GM23338 (cell line): ENCODE measurements around the gene DDX41. TPM values are rescaled to one million over a fixed set of nuclear protein-coding genes. Genes with fewer than 3 reads are reported as not detected.

Experiments used
- ATAC-seq: fragments of 200-7000 bp; cut with Tn5 transposase; 3 replicates; pipeline ENCODE4 v1.9.1; 2020
- DNase-seq: peaks from one replicate; pipeline ENCODE4 v3.0.0-alpha.2; 2015; ENCODE audit warnings: low spot score
- H2AFZ ChIP-seq: fragments of 200-600 bp; sonication (generic); 2 replicates; pipeline ENCODE4 v1.8.0; 2016; ENCODE audit warnings: antibody characterized with exemption, mild to moderate bottlenecking, moderate library complexity
- H3F3A ChIP-seq: fragments of 200-600 bp; sonication (generic); replicated peaks from 2 replicates; pipeline ENCODE4 v1.8.0; 2017; ENCODE audit warnings: antibody characterized with exemption, mixed run types, low read depth
- H3K27ac ChIP-seq: fragments of 200-600 bp; sonication (generic); 2 replicates; pipeline ENCODE4 v1.6.1; 2016; ENCODE audit warnings: low read depth
- H3K27me3 ChIP-seq: fragments of 200-600 bp; sonication (generic); 2 replicates; pipeline ENCODE4 v1.8.0; 2016; ENCODE audit warnings: mild to moderate bottlenecking, mixed run types, moderate library complexity; ENCODE audit not compliant: insufficient read depth
- H3K36me3 ChIP-seq: fragments of 200-600 bp; sonication (generic); 2 replicates; pipeline ENCODE4 v1.8.0; 2016; ENCODE audit warnings: mild to moderate bottlenecking; ENCODE audit not compliant: insufficient read depth
- H3K4me1 ChIP-seq: fragments of 200-600 bp; sonication (generic); 2 replicates; pipeline ENCODE4 v1.8.0; 2016; ENCODE audit warnings: mild to moderate bottlenecking, moderate library complexity; ENCODE audit not compliant: insufficient read depth
- H3K4me2 ChIP-seq: fragments of 200-600 bp; sonication (generic); 2 replicates; pipeline ENCODE4 v1.7.1; 2017; ENCODE audit warnings: mixed run types
- H3K4me3 ChIP-seq: fragments of 200-600 bp; sonication (generic); 2 replicates; pipeline ENCODE4 v1.6.1; 2016; ENCODE audit warnings: mixed run types
- H3K79me2 ChIP-seq: fragments of 200-600 bp; sonication (generic); replicated peaks from 2 replicates; pipeline ENCODE4 v1.8.0; 2017; ENCODE audit warnings: mild to moderate bottlenecking; ENCODE audit not compliant: insufficient read depth
- H3K9me2 ChIP-seq: fragments of 200-600 bp; sonication (generic); 2 replicates; pipeline ENCODE4 v1.8.0; 2017; ENCODE audit not compliant: insufficient read depth
- H4K20me1 ChIP-seq: fragments of 200-600 bp; sonication (generic); replicated peaks from 2 replicates; pipeline ENCODE4 v1.8.0; 2017; ENCODE audit warnings: mild to moderate bottlenecking; ENCODE audit not compliant: insufficient read depth
- H3K27ac Mint-ChIP-seq: 2 replicates; pipeline ENCODE4 v1.8.0; 2020; ENCODE audit warnings: inconsistent platforms, mild to moderate bottlenecking, moderate library complexity, mixed read lengths
- H3K27me3 Mint-ChIP-seq: 3 replicates; pipeline ENCODE4 v1.8.0; 2022; ENCODE audit warnings: low read depth, mild to moderate bottlenecking, moderate library complexity, mixed read lengths, inconsistent platforms; ENCODE audit not compliant: insufficient read depth, poor library complexity
- H3K36me3 Mint-ChIP-seq: 3 replicates; pipeline ENCODE4 v1.8.0; 2021; ENCODE audit warnings: low read depth, mild to moderate bottlenecking, inconsistent platforms, moderate library complexity, mixed read lengths
- H3K4me1 Mint-ChIP-seq: 3 replicates; pipeline ENCODE4 v1.8.0; 2020; ENCODE audit warnings: mild to moderate bottlenecking, inconsistent platforms, mixed read lengths
- H3K4me3 Mint-ChIP-seq: 3 replicates; pipeline ENCODE4 v1.8.0; 2021; ENCODE audit warnings: moderate library complexity, mild to moderate bottlenecking, inconsistent platforms, mixed read lengths
- H3K9me3 Mint-ChIP-seq: 3 replicates; pipeline ENCODE4 v1.8.0; 2020; ENCODE audit warnings: moderate library complexity, mild to moderate bottlenecking, inconsistent platforms, mixed read lengths
- EZH2 ChIP-seq: fragments of 200-600 bp; sonication (generic); IDR thresholded peaks from one replicate; pipeline ENCODE4 v1.8.0; 2017; ENCODE audit warnings: antibody characterized with exemption, mild to moderate bottlenecking, low read depth; ENCODE audit not compliant: unreplicated experiment
- EZH2phosphoT487 ChIP-seq: fragments of 200-600 bp; sonication (generic); IDR thresholded peaks from one replicate; pipeline ENCODE4 v1.8.1; 2018; ENCODE audit warnings: antibody characterized with exemption; ENCODE audit not compliant: unreplicated experiment
- JUNB ChIP-seq: IDR thresholded peaks from one replicate; pipeline ENCODE4 v1.6.1; 2016; ENCODE audit warnings: antibody characterized with exemption; ENCODE audit not compliant: unreplicated experiment
- POLR2AphosphoS5 ChIP-seq: IDR thresholded peaks from 2 replicates; pipeline ENCODE4 v1.6.1; 2016; ENCODE audit warnings: antibody characterized with exemption, low read depth
- STAT1 ChIP-seq: IDR thresholded peaks from one replicate; pipeline ENCODE4 v1.6.1; 2016; ENCODE audit warnings: antibody characterized with exemption; ENCODE audit not compliant: unreplicated experiment
- ZNF114 ChIP-seq: fragments of 250-450 bp; sonication (Bioruptor Pico); IDR thresholded peaks from 2 replicates; pipeline ENCODE4 v1.5.0; 2020; ENCODE audit warnings: mild to moderate bottlenecking, moderate library complexity
- ZNF331 ChIP-seq: fragments of 250-450 bp; sonication (Bioruptor Pico); IDR thresholded peaks from 2 replicates; pipeline ENCODE4 v1.5.0; 2020; ENCODE audit warnings: low read depth, mild to moderate bottlenecking, moderate library complexity
- polyA plus RNA-seq: library from polyadenylated mRNA; unstranded; fragments of >200 nt; fragmentation: Nextera tagmentation; extraction: Ambion mirVana; gene quantifications from 2 replicates; pipeline ENCODE4 v1.2.1, GENCODE V29; 2016
- total RNA-seq: library from RNA; depleted of rRNA; stranded (reverse); fragments of >200 nt; shearing (Covaris generic); gene quantifications from 2 replicates; pipeline ENCODE4 v1.2.3, GENCODE V29; 2014
- TF ChIP-seq, protein P1 (sequence below), 2 experiments: fragments of 200-600 bp in 1 of 2; sonication (generic) in 1 of 2; conservative IDR thresholded peaks; 2 replicates each; pipeline versions ENCODE4 v1.5.1 to v1.6.1; 2016 to 2017; ENCODE audit warnings: antibody characterized with exemption in 2 of 2, low read depth in 2 of 2, mild to moderate bottlenecking in 2 of 2, moderate library complexity in 1 of 2

The DDX41 gene
- total and polyA plus RNA-seq, 2 experiments from 2014 or later = 67.1 to 139 TPM

DNA sequence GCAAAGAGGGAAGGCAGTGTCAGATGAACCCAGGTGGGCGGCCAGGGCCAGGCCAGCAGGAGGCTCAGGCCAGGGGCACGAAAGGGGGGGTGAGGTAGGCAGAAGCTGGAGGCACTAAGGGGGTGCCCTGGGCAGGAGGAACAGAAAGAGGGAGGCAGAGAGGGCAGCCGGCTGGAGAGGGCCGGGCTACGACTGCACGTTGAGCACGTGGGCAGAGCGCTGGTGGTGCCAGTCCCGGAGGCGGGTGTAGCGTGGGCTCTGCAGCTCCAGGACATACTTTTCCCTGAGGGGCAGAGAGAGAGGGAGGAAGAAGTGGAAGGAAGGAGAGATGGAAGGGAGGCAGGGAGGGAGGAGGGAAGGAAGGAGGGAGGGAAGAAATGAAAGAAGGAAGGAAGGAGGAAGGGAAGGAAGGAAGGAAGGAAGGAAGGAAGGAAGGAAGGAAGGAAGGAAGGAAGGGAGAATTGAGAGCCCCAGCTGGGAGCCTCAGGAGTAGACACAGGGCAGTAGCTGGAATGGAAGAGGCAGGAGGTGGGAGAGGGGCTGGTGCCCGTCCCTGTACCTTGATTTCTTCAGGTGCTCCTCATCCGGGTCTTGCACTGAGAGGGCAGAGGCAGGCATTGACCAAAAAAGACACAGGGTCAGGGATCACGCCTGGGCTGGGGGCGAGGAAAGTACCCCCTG is 26.3 kb downstream of the DDX41 start (continued):
- TF ChIP-seq ZNF331 (CRISPR knock-in tag) (no peak), POLR2AphosphoS5 (no peak), EZH2 (no peak)

DNA sequence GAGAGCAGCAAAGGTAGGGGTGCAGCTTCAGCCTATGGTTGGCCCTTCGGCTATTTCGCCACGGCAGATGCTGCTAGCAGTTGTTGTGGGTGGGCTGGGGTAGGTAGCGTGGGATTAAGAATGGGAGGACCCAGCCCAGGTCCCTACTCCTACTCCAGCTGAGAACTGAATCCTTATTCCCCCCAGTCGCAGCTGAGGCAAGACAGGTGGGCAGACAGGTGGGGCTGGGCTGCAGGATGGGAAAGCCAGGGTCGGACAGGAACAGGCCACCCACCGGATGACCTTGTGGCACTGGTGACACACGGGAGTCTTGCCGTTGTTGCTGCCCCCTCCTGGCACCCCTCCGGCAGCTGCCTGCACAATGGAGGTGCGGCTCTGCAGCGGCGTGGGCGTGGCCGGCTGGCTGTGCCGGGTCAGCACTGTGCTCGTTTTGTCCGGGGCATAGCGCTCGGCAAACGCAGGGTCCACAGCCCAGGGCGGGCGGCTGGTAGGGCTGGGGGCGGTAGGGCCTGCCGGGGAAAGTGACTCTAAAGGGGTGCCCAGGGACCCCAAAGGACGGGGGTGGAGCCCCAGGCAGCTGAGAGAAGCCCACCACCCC is 27.5 kb downstream of the DDX41 start:
- Mint-ChIP-seq H3K27ac (no peak overlapping the region), H3K9me3 (peaks cover 2% of the 10 kb centered on the region; the same call in 1 of the 3 replicates), H3K36me3 (peaks cover 76% of the 10 kb centered on the region), H3K27me3 (peaks cover 35% of the 10 kb centered on the region), H3K4me1 (peaks cover 21% of the 10 kb centered on the region), H3K4me3 (no peak overlapping the region)
- no peak overlapping the region for H2AFZ ChIP-seq
- no peak overlapping the region for H3K4me2 ChIP-seq
- H3K27me3 ChIP-seq = no peaks in the 10 kb centered on the region
- 0 out of 2 replicates have a peak, but pooled peaks cover 5% of the 10 kb centered on the region for H3K79me2 ChIP-seq
- peaks cover 14% of the 10 kb centered on the region for H3K36me3 ChIP-seq
- peak; percentile 2 for ATAC-seq
- peaks cover 8% of the 10 kb centered on the region; the same call in 1 of the 2 replicates for H3K4me1 ChIP-seq
- no peak for TF ChIP-seq EZH2phosphoT487
- TF ChIP-seq, protein P1, sequence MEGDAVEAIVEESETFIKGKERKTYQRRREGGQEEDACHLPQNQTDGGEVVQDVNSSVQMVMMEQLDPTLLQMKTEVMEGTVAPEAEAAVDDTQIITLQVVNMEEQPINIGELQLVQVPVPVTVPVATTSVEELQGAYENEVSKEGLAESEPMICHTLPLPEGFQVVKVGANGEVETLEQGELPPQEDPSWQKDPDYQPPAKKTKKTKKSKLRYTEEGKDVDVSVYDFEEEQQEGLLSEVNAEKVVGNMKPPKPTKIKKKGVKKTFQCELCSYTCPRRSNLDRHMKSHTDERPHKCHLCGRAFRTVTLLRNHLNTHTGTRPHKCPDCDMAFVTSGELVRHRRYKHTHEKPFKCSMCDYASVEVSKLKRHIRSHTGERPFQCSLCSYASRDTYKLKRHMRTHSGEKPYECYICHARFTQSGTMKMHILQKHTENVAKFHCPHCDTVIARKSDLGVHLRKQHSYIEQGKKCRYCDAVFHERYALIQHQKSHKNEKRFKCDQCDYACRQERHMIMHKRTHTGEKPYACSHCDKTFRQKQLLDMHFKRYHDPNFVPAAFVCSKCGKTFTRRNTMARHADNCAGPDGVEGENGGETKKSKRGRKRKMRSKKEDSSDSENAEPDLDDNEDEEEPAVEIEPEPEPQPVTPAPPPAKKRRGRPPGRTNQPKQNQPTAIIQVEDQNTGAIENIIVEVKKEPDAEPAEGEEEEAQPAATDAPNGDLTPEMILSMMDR (conservative IDR thresholded peaks at IDR 0.05; ENCODE audit: low read depth in 2 of 2) = peak; percentile 22 to 52
- H3F3A ChIP-seq = peaks cover 21% of the 10 kb centered on the region; the same call in 1 of the 2 replicates
- H4K20me1 ChIP-seq = no peaks in the 10 kb centered on the region; the same call in 1 of the 2 replicates
- no peak overlapping the region for H3K27ac ChIP-seq
- H3K4me3 ChIP-seq = no peak overlapping the region
- peak; percentile 65 for DNase-seq
- no peaks in the 10 kb centered on the region for H3K9me2 ChIP-seq

DNA sequence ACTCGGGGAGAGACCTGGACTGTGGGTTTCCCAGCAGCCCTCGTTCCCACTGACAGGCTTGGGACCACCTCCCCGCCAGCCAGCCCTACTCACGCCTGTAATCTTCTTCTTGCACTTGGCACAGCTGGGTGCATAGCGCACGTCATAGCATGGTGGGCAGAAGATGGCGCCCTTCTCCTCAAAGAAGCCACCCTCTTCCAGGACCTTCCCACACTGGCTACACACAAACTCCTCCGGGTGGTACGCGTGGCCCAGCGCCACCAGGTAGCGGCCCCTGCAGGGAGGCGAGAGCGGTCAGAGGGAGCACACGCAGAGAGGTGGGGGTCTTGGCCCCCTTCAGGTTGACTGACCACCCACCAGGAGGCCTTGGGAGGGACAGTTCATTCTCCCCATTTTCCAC is 28.8 kb downstream of the DDX41 start:
- Histone ChIP-seq H3K4me1 (peaks cover 5% of the 10 kb centered on the region; the same call in 1 of the 2 replicates), H3K27ac (no peak overlapping the region), H3F3A (peaks cover 13% of the 10 kb centered on the region; the same call in 1 of the 2 replicates), H3K36me3 (peaks cover 14% of the 10 kb centered on the region), H3K79me2 (no peaks in the 10 kb centered on the region), H3K27me3 (no peaks in the 10 kb centered on the region), H4K20me1 (no peaks in the 10 kb centered on the region; the same call in 1 of the 2 replicates), H3K9me2 (no peaks in the 10 kb centered on the region), H2AFZ (no peak overlapping the region), H3K4me3 (no peak overlapping the region), H3K4me2 (no peak overlapping the region)
- ATAC-seq (no peak), DNase-seq (no peak)
- Mint-ChIP-seq H3K4me3 (no peak overlapping the region), H3K36me3 (peaks cover 78% of the 10 kb centered on the region), H3K27me3 (peaks cover 30% of the 10 kb centered on the region), H3K27ac (no peak overlapping the region), H3K9me3 (peaks cover 2% of the 10 kb centered on the region; the same call in 1 of the 3 replicates), H3K4me1 (peaks cover 12% of the 10 kb centered on the region)
- TF ChIP-seq EZH2 (no peak), EZH2phosphoT487 (no peak), STAT1 (no peak), ZNF331 (CRISPR knock-in tag) (no peak), JUNB (no peak), ZNF114 (no peak)
- TF ChIP-seq, protein P1 (conservative IDR thresholded peaks at IDR 0.05; ENCODE audit: low read depth in 2 of 2) = peak; percentile 8 to 49; a peak in 2 of 4 replicates
